GM19043 (cell line): Measurements from ENCODE around the gene CLDN19.
"Not testable (repeated sequence)": the region's sequence is repeated elsewhere in the genome, so short reads cannot be mapped to it uniquely, and the experiment has no call there.

Source experiments
- ATAC-seq: cut with Tn5 transposase; IDR thresholded peaks from one replicate; pipeline ENCODE4 v1.9.1; 2021; ENCODE audit warnings: low read depth; ENCODE audit not compliant: unreplicated experiment

CLDN19 gene

DNA sequence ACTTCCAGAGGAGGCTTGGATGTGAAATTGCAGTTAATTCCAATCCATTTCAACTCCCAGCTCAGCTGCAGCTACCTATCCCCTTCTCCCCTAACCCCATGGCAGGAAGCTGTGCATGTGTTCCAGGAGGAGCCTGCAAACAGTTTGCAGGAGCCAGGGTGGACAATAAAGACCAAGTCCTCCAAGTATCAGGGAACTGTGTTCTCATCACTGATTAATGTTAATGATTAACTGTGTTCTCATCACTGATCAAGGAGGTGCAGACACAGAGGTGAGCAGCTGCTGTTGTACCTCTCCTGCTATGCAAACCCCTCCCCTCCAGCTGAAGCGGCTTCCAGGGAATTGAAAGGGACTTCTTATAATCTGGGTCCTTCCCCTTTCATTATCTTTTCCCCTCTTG, 19.2 kb downstream of the CLDN19 start:
- no peak for ATAC-seq

DNA sequence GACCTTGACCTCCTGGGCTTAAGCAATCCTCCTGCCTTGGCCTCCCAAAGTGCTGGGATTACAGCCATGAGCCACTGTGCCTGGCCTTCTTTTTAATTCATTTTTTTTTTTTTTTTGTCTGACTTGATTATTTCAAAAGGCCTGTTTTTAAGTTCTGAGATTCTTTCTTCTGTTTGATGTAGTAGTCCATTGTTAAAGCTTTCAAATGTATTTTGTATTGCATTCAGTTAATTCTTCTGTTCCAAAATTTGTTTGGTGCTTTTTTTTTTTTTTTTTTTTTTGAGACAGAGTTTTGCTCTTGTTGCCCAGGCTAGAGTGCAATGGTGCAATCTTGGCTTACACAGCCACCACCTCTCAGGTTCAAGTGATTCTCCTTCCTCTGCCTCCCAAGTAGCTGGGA, 25.6 kb downstream of the CLDN19 start:
- not testable (repeated sequence) for ATAC-seq

DNA sequence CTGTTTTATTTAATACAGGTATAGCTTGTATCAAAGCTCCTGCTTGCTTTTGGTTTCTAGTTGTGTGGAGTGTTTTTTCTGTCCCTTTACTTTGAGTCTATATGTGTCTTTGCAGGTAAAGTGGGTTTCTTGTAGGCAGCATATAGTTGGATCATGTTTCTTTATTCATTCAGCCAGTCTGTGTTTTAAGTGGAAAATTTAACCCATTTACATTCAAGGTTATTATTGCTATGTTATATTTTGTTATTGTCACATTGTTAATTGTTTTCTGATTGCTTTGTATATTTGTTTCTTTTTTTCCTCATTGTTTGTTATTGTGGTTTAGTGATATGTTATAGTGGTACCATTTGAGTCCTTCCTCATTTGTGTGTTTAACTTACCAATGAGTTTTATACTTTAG, 26.7 kb downstream of the CLDN19 start:
- no peak for ATAC-seq

GRCh38 chr1:42712808-42713207, 27.2 kb downstream of the CLDN19 start:
- not testable (repeated sequence) for ATAC-seq

DNA sequence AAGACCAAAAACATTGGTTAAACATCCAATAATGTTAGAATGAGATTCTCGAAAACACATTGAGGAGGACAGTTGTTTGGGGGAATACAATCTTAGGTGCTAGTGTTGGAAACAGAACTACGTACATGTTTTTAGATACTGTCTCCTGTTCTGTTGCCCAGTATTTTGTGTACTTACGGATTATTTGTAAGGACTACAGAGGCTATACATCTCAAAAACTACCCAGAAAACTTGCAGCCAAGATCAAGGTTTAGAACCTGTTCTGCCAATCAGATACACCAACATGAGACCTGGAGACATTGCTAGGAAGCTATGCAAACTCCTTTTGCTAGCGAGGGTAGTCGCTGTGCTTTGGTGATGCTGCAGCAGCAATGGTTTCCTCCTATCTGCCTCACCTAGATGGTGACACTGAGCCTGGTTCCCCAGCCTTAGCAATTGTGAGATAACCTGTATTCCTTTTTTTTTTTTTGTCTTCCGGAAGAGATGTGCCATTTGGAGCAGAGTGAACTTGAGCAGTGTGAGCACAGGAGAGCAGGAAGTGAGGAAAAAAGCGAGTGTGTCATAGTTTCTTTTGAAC, 36.1 kb downstream of the CLDN19 start:
- no peak for ATAC-seq

- no peak for ATAC-seq
Measured at GRCh38 chr1:42700006-42700405, 40.0 kb downstream of the CLDN19 start.

DNA sequence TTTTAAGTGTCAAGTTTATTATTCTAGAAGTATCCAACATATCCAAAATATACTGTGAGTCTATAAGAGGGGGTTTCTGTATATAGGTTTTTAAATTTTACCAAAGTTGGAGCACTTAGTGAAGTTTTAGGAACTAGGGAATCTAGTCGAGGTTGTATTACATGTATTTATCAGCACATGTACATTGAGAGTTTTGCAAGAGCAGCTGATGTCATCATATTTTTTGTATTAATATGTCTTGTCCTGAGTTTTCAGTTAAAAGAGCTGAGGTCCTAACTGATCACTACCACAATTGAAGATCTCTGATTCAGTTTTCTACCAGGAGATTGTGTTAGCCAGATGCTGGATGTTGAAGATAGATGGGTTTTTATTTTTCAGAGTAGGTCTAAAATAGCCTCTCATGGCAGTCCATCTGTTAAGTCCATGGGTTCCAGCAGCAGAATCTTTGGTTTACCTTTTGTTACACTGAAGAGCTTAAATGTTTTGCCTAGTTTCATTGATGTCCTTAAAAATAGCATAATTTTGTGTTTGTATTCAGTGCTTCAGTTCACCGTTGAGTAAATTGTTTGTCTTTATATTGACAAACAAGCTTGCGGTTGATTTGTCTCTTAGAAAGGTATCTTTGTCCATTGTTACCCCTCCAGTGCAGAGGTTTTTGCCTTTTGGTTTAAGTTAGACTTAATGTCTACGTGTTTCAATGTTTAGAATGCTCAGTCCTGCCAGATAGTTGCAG, 41.8 kb downstream of the CLDN19 start:
- ATAC-seq = no peak

- no peak for ATAC-seq
Measured at GRCh38 chr1:42692911-42693310, 47.1 kb downstream of the CLDN19 start.

DNA sequence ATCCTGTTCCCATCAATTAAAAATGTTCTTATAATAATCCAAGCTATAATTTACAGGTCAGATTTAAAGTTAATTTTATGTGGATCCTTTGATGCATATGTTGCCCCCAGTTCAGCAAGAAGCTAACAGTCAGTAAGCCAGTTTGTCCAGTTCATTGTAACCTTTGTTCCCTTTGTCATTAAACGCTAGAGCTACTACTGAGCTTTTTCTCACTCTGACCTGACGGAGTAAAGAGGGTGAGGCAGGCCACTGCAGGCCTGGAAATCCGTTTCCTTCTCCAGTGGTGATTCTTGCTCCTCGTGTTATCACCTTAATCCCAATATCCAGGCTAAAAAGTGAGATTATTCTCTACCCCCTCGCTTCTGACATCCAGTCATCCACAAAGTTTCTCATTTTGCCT, 47.6 kb downstream of the CLDN19 start:
- ATAC-seq = no peak

- ATAC-seq = no peak
Measured at GRCh38 chr1:42691157-42691498, 48.9 kb downstream of the CLDN19 start.

- ATAC-seq = no peak
Measured at GRCh38 chr1:42690477-42691156, 49.4 kb downstream of the CLDN19 start.

DNA sequence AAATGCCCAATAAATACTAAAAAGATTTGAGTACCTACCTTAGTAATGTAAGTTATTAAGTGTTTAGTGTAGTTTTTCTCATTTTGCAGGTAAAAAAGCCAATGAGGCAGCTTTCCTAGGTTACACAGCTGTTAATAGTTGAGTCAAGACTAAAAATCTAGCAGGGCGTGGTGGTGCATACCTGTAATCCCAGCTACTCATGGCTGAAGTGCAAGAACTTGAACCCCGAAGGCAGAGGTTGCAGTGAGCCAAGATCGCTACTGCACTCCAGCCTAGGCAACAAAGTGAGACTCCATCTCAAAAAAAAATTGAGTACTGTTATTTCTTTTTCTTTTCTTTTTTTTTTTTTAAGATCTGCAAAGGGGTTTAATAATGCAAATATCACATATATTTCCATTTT, 50.1 kb downstream of the CLDN19 start:
- no peak for ATAC-seq

DNA sequence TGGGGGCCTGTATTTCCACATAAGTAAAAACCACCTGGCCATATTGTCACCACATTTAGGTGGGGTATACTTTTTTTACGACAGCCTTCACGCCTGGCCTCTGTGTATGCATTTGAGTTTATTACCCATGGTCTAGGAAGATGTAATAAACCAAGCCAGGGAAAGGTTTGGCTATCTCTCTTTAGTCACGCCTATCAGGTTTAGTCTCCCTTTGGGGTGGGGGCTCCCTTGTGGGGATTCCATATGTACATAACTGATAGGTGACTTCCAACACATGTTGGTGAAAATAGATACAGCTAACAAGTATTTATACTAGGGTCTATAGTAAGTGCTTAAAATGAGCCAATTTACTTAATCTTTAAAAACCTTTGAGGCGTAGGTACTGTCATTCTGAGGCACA, 53.6 kb downstream of the CLDN19 start:
- ATAC-seq = no peak

DNA sequence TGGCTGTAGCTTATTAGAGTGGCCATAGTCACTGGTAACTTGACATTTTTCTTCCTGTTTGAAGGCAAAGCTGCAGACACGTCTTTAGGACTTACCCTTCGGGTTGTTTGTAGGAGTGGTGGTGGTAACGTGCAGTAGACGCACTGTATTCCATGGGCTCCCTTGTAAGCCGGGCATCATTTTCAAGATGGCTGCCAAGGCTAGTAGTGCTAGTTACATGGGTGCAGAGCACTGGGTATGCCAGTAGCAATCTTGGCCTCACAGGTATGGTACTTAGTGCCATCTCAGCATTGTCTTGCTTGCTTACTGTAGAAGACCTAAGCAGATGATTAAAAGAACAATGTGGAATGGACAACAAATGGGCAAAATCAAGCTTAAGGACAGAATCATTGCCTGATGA, 55.9 kb downstream of the CLDN19 start:
- ATAC-seq = no peak
